ENCODE measurements around the gene CDHR1. TPM values are rescaled to one million over a fixed set of nuclear protein-coding genes. Genes with fewer than 3 reads are reported as not detected.

CDHR1 gene
- total RNA-seq, 1 donor from 2014 or later = 1.3 TPM

DNA sequence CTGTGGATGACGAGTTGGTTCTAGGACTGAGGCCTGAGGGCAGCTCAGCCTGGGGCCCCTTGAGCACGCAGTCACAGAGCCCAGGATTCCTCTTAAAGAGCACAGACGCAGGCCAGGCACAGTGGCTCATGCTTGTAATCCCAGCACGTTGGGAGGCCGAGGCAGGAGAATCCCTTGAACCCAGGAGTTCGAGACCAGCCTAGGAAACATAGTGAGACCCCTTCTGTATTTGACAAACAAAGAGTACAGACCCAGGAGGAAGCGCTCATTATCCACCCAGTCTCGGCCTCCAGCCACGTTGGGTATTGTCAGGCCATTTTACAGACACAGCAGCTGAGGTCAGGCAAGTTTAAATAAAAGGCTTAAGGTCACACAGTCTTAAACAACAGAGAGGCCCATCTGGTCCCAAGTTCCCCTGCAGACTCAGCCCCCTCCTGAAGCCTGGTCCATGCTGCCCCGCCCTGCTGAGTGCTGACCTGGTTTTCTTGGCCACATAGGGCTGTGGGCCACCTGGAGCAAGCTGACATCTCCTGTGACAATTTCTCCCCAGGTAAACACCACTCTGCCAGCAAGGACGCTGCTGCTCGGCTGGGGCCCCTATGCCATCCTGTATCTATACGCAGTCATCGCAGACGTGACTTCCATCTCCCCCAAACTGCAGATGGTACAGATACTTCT, 63.1 kb downstream of the CDHR1 start:
- no peak for DNase-seq (ENCODE audit: extremely low read depth, low read depth, low spot score)

DNA sequence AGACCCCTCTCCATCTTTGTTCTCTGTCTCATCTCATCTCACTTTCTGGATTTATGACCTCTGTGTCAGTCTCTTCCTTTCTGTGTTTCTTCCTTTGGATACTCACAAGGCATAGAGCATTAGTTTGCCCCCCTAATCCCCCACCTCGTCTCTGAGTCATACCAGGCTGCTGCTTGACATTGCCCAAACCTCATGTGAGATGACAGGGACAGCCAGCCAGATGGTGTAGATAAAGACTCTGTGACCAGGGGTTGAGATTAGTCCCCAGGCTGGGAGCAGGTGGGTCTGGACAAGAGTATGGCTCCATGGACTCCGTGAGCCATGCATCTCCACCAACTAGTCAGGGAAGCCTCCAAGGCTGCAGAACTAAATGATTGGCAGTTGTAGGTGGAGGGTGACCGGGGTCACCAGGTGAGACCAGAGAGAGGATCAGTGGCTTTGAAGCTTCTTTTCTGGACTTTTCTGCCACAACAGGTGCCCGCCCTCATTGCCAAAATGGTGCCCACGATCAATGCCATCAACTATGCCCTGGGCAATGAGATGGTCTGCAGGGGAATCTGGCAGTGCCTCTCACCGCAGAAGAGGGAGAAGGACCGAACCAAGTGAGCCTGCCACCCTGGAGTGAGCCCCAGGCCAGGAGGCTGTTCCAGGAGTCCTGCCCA, 63.8 kb downstream of the CDHR1 start:
- no peak for DNase-seq (ENCODE audit: extremely low read depth, low read depth, low spot score)

DNA sequence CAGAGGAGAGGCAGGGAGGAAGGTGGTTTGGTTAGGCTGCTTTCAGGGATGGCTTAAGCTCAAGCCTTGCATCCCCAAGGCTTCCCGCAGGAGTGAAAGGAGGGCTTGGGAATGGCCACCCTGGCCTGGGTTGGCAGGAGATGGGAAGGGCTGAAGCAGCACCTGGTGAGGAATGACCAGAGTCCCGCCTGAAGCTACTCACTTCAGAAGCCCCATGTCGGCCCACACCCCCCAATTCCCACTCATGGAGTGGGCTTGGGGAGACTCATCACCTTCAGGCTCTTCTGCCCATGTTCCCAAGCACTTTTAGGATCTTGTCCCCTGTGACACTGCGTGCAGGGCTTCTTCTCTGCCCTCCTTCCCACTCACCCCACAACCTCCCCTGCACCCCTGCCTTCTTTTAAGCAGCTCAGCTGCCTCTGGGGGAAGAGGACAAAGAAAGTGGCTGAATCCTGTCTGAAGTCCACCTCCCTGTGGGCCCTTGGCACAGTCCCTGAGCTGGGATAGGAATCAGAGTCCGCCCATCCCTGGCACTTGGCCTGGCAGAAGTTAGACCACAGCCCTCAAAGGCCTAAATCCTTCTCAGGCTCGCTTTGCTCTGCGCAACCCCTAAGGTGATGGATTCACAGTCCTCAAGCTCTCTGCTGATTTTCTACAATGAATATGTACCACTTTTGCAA, 67.0 kb downstream of the CDHR1 start:
- no peak for DNase-seq (ENCODE audit: extremely low read depth, low read depth, low spot score)

DNA sequence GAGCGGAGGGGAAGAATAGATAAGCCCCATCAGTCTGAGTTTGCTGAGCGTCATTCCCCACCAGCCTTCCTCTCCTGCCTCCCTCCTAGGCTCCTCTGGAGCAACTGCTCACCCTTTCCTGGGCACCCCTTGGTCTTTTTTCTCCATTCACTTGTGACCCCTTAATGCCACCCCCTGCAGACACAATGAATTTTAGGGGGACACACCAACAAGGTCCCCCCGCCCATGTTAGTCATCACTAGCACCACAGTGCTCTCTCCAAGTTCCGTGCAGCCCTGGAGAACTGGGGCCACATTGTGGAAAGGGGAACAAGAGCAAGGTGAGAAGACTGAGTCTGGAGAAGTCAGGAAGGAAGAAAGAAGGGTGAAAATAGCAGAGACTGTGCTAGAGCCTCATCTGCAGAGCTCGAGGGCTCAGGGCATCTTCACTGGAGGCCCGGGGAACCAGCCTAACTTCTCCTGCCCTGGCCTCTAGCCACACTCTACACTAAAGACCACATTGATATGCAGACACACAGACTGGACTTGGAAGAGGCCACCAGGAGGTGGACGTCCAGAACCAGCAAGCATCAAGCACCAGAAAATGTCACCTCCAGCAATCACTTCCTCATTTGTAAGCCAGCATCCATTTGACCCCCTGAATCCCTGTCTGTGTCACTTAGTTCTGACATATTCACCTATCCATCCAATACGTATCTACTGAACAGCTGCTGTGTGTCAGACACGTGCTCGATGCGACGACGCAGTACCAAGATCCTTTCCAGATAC, 68.0 kb downstream of the CDHR1 start:
- DNase-seq (ENCODE audit: extremely low read depth, low read depth, low spot score) = no peak

DNA sequence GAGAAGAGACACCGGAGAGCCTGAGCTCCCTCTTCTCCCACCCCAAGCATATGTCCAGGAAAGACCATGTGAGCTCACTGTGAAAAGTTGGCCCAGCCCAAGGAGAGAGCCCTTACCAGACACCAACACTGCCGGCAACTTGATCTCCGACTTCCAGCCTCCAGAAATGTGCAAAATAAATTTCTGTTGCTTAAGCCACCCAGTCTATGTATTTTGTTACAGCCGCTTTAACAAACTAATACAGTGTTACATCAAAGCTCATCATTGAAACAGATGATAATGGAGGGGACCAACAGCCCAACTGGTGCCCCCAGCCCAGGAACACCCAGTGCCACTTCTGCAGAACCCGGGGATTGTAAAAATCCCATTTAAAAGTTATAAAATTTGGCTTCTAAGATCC, 69.4 kb downstream of the CDHR1 start:
- no peak for DNase-seq (ENCODE audit: extremely low read depth, low read depth, low spot score)

DNA sequence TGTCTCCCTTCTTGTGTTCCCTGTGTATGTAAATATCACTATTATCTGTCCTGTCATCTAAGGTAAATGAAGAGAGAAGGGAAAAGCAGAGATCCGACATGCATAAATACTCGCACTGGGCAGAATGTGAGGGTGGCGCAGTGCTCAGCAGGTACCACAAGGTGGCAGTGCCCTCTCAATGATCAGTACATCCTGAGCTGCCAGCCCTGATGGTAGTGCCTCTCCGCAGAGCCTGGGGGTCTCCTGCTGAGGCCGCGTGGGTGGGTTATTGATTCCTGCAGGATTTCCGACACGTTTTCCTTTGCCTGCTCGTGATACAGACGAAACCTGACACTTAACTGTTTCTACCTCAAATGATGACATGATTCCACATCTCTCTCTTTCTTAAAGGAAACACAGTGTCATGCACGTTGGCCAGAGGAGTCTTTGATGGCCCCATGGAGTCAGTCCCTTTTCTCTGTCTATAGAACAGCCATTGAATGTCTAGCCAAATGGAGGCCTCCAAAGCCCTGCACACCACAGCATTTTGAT, 70.3 kb downstream of the CDHR1 start:
- DNase-seq (ENCODE audit: extremely low read depth, low read depth, low spot score) = no peak

DNA sequence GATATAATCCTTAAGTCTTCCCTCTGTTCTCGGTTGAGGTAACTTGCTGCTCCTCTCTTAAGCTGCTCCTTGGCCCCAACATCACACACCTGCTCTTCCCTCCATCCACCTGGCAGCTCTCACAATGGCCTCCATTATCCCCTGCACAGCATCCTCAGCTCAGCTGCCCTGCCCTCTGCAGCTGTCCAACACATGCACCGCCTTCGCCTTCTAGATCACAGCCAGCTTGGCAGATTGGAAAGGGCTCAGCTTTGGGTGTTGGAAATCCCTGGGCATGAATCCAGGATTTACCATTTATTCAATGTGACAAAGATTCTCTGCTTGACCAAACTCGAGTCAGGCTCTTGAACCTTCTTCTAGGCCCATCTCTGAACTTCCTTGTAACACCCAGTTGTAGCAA, 71.1 kb downstream of the CDHR1 start:
- DNase-seq (ENCODE audit: extremely low read depth, low read depth, low spot score) = no peak

DNA sequence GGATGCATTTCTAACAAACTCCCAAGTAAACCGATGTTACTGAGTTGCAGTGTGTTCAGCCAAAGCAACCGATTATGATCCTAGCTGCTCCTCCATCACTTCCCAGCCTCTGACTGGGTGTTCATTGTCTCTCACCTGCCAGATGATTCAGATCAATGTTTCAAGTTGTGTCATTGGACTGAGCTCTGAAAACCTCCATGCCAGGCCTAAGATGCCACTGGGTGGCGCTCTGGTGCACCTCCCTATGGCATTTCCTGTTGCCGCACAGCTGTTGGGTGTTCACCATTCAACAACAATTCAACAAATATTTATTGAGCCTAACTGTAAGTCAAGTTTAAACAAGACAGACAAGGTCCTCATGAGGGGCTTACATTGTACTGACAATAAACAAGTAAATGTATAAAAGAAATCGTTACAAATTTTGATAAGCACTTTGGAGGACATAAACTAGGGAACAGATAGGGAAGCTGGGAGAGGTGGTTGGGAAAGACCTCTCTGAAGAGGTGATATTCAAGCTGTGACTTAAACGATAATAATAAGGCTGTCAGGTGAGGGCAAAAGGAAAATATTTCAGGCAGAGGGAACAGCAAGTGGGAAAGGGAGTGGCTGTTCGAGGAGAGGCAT, 73.3 kb downstream of the CDHR1 start:
- DNase-seq (ENCODE audit: extremely low read depth, low read depth, low spot score) = no peak

DNA sequence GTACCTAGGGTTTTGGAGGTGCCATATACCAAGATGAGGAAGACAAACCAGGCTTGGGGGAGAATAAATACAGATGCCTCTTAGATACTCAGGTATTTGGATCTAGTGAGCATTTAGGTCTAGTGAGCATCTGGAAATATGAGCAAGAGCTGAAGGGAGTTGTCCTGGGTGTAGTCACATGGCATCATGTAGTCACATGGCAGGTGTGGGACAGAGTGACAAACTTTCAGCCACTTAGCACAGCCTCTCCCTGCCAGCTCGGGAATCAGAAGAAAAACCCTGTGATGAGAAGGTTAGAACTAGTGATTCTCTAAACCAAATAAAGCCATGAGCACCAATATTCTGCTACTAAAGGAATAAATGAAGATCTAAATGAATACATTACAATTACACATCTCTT, 74.8 kb downstream of the CDHR1 start:
- DNase-seq (ENCODE audit: extremely low read depth, low read depth, low spot score) = no peak

Other genes with a start within 250 kb of the CDHR1 start
- 111 and 140 TPM in 2 replicates for gene GHITM, start 55.0 kb upstream of the CDHR1 start, total RNA-seq
- gene GPR15LG, start 20.7 kb upstream of the CDHR1 start, total RNA-seq = not detected in 2 replicates
- not detected in 2 replicates for gene LRIT2, start 31.0 kb downstream of the CDHR1 start, total RNA-seq
- not detected in 2 replicates for gene LRIT1, start 47.0 kb downstream of the CDHR1 start, total RNA-seq
- gene RGR, start 50.5 kb downstream of the CDHR1 start, total RNA-seq = not detected in 2 replicates
- 23.1 and 44.9 TPM in 2 replicates for gene CCSER2, start 134.1 kb downstream of the CDHR1 start, total RNA-seq